Measurements from ENCODE around the gene DCDC2B. TPM values are rescaled to one million over a fixed set of nuclear protein-coding genes. Genes with fewer than 3 reads are reported as not detected.

DCDC2B gene
- total RNA-seq, 1 donor from 2014 or later, result 3.2 TPM

DNA sequence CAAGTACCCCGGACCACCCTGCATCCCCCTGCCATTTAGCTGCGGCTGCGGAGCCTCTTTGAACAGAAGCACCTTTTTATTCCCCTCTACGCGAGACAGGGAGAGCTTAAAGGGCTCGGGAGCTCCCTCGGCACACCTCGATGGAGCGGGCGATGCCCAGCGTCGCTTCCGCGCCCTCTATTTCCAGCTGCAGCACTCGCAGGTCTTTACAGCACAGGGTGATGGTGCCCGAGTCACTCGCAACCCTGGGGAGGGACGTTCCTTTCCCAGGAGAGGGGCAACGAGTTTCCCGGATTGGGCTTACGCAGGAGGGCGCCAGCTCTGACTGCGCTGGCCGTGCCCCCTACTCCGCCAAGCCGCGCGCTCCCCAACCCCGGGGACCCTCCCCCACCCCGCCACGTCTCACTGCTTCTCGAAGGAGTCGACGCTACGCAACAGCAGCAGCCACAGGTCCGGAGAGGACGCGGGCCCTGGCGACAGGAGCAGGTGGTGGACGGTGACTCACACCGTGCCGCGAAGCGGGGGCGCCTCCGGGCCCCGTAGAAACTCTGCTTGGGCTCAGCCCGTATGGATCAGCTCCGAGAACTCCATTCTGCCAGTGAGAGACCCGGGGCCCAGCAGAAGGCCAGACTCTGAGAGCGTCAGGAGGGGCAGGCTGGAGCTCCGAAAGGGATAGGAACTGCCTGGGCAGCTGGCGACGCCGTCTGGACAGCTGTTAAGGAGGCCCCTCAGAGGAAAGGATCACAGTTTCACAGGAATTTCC, 32.3 kb downstream of the DCDC2B start:
- H3K9me3 ChIP-seq, result no peaks in the 10 kb centered on the region
- H3K4me1 ChIP-seq, result peaks cover 39% of the 10 kb centered on the region
- no peaks in the 10 kb centered on the region for H3K27me3 ChIP-seq (ENCODE audit: low read depth)
- H3K36me3 ChIP-seq, result no peaks in the 10 kb centered on the region
- ATAC-seq (peak; percentile 67 to 82), DNase-seq (peak; percentile 64)
- TF ChIP-seq, protein P1, sequence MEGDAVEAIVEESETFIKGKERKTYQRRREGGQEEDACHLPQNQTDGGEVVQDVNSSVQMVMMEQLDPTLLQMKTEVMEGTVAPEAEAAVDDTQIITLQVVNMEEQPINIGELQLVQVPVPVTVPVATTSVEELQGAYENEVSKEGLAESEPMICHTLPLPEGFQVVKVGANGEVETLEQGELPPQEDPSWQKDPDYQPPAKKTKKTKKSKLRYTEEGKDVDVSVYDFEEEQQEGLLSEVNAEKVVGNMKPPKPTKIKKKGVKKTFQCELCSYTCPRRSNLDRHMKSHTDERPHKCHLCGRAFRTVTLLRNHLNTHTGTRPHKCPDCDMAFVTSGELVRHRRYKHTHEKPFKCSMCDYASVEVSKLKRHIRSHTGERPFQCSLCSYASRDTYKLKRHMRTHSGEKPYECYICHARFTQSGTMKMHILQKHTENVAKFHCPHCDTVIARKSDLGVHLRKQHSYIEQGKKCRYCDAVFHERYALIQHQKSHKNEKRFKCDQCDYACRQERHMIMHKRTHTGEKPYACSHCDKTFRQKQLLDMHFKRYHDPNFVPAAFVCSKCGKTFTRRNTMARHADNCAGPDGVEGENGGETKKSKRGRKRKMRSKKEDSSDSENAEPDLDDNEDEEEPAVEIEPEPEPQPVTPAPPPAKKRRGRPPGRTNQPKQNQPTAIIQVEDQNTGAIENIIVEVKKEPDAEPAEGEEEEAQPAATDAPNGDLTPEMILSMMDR (IDR thresholded peaks at IDR 0.05), result no peak
- intact Hi-C loops (cut with DNase I), result no loop called here
- H3K4me3 ChIP-seq, result peak overlapping the region; percentile 63
- H3K27ac ChIP-seq, result peak overlapping the region; percentile 76

DNA sequence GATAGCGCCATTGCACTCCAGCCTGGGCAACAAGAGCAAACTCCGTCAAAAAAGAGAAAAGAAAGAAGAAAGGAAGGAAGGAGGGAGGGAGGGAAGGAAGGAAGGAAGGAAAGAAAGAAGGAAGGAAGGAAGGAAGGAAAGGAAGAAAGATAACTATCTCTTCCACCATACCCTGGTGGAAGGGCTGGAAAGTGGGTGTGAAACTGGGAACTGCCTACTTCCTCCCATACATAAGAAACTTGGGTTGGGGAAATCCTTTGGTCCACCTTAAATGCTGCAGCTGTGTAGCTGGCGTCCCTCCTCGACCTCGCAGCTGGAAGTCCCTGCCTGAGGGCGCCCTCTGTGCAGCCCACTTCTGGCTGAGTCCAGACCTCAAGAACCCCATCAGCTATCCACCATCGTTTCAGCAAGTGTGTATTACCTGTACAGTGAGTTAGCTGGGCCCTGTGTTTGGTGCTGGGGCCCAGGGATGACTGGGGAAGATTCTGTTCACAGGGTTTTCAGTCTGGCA, 33.5 kb downstream of the DCDC2B start:
- Histone ChIP-seq H3K4me3 (peak overlapping the region; percentile 30), H3K36me3 (no peaks in the 10 kb centered on the region), H3K27me3 (ENCODE audit: low read depth) (no peaks in the 10 kb centered on the region), H3K4me1 (peaks cover 49% of the 10 kb centered on the region), H3K9me3 (no peaks in the 10 kb centered on the region), H3K27ac (peak overlapping the region; percentile 24)
- intact Hi-C loops (cut with DNase I), result no loop called here
- TF ChIP-seq, protein P1 (IDR thresholded peaks at IDR 0.05), result no peak
- no peak for ATAC-seq
- DNase-seq, result no peak

DNA sequence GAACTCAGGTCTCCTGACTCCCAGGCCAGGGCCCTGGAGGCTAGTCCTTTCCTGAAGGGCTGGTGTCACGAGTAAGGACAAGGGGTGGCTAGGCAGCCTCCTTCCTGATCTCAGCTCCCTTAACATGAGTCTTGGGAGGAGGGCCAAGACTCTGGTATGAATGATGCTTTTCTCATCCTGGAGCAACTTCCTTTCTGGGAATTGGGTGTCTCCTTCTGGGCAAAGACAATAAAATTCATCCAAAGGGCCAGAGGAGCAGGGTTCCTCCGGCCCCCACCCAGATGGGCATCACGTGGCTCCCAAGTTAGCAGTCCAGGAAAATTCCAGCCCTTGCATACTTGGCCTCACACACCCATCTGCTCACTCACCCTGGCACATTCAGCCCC, 38.0 kb downstream of the DCDC2B start, which contains the start of gene FAM167B:
FAM167B (plus strand) TSS at position 335 of the 386 bp plus-strand sequence. CDS start 200 bp downstream, outside the sequence.
- no peaks in the 10 kb centered on the region for H3K36me3 ChIP-seq
- TF ChIP-seq, protein P1 (IDR thresholded peaks at IDR 0.05), result no peak
- no peak for DNase-seq
- peak within 1 kb of the TSS; percentile 43 for H3K4me3 ChIP-seq
- peaks cover 4% of the 10 kb centered on the region for H3K27me3 ChIP-seq (ENCODE audit: low read depth)
- H3K4me1 ChIP-seq, result peaks cover 62% of the 10 kb centered on the region
- peak; percentile 27 to 34 for ATAC-seq
- intact Hi-C loops (cut with DNase I), result no loop called here
- peak within 1 kb of the TSS; percentile 81 for H3K27ac ChIP-seq
- no peaks in the 10 kb centered on the region for H3K9me3 ChIP-seq

DNA sequence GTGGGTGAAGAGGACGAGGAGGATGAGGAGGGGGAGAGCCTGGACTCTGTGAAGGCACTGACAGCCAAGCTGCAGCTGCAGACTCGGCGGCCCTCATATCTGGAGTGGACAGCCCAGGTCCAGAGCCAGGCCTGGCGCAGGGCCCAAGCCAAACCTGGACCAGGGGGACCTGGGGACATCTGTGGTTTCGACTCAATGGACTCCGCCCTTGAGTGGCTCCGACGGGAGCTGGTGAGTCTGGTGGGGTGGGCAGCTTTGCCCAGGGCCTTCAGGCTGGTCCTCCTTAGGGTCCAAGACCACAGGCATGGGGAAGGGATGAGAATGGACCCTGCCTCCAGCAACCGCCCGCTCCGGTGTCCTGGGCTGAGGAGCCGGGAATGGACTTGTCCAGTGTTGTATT, 38.6 kb downstream of the DCDC2B start:
- Histone ChIP-seq H3K4me3 (peak overlapping the region; percentile 43), H3K36me3 (no peaks in the 10 kb centered on the region), H3K4me1 (peaks cover 61% of the 10 kb centered on the region), H3K9me3 (no peaks in the 10 kb centered on the region), H3K27me3 (ENCODE audit: low read depth) (peaks cover 4% of the 10 kb centered on the region), H3K27ac (peak overlapping the region; percentile 81)
- intact Hi-C loops (cut with DNase I), result no loop called here
- no peak for DNase-seq
- no peak for ATAC-seq
- TF ChIP-seq, protein P1 (IDR thresholded peaks at IDR 0.05), result no peak

DNA sequence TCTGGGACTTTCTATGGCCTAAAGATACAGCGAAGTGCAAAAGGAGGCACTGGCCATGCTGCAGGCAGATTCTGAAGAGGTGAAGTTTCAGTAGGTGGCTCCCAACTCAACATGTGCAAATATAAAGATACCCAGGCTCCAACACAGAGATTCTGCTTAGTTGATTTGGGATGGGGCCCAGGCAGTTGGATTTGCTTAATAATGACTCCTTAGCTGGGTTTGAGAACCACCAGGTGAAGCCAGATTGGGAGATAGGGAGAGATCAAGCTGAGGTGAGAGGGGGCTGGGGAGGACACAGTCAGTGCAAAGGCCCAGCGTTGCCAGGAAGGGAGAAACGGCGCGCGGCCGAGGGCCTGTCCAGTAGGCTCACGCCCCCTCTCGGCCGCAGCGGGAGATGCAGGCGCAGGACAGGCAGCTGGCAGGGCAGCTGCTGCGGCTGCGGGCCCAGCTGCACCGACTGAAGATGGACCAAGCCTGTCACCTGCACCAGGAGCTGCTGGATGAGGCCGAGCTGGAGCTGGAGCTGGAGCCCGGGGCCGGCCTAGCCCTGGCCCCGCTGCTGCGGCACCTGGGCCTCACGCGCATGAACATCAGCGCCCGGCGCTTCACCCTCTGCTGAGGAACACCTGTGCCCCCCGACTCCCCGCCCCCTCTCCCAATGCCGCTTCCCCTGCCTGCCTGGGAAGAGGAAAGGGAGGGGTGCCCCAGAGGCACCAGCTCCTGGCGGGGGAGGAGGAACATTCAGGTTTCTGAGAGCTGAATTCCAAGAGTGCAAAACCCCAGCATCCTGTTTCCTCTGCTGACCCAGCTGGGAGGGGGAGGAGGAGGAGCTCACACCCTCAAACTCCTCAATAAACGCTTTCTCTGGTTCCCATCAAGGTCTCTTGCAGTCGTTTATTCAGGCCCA, 39.3 kb downstream of the DCDC2B start:
- ATAC-seq, result peak; percentile 82 to 85
- H3K4me3 ChIP-seq, result peak overlapping the region; percentile 43

More for the DNA sequence above, 39.3 kb downstream of the DCDC2B start:
- Histone ChIP-seq H3K27ac (peak overlapping the region; percentile 81), H3K4me1 (peaks cover 61% of the 10 kb centered on the region), H3K27me3 (ENCODE audit: low read depth) (peaks cover 4% of the 10 kb centered on the region), H3K36me3 (no peaks in the 10 kb centered on the region), H3K9me3 (no peaks in the 10 kb centered on the region)
- DNase-seq, result peak; percentile 92
- intact Hi-C loops (cut with DNase I), result no loop called here
- TF ChIP-seq, protein P1 (IDR thresholded peaks at IDR 0.05), result peak; percentile 87

Measured in lower lobe of right lung (tissue), 2 donors.